ENCODE measurements around the gene SLC12A7.

SLC12A7 gene

GRCh38 chr5:1011741-1012312 is 100.0 kb downstream of the SLC12A7 start:
- no peak for DNase-seq (ENCODE audit: low read depth)
- H3K4me3 ChIP-seq (replicated peaks; ENCODE audit: low read depth, low read length), result no peak overlapping the region
- TF ChIP-seq, protein P1, sequence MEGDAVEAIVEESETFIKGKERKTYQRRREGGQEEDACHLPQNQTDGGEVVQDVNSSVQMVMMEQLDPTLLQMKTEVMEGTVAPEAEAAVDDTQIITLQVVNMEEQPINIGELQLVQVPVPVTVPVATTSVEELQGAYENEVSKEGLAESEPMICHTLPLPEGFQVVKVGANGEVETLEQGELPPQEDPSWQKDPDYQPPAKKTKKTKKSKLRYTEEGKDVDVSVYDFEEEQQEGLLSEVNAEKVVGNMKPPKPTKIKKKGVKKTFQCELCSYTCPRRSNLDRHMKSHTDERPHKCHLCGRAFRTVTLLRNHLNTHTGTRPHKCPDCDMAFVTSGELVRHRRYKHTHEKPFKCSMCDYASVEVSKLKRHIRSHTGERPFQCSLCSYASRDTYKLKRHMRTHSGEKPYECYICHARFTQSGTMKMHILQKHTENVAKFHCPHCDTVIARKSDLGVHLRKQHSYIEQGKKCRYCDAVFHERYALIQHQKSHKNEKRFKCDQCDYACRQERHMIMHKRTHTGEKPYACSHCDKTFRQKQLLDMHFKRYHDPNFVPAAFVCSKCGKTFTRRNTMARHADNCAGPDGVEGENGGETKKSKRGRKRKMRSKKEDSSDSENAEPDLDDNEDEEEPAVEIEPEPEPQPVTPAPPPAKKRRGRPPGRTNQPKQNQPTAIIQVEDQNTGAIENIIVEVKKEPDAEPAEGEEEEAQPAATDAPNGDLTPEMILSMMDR (IDR thresholded peaks at IDR 0.05; ENCODE audit: low read length, missing control alignments), result no peak

DNA sequence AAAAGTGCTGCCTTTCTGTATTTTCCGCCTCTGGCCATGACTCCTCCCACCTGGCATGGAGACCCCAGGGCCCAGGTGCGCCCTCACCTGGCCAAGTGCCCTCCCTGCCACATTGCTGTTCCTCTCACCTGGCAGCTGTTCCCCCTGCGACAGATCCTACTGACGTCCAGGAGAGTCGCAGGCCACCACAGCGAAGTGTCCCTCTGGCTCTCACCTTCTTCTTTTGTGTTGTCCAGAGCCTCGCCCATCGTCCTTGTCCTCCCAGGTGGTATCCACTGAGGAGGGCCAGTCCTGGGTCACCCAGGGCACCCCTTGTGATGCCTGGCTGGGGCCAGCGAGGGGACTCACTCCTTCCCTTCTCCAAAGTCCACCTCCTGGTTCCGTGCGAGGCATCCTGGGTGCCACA is 100.6 kb downstream of the SLC12A7 start:
- no peak overlapping the region for H3K4me3 ChIP-seq (replicated peaks; ENCODE audit: low read depth, low read length)
- TF ChIP-seq, protein P1 (IDR thresholded peaks at IDR 0.05; ENCODE audit: low read length, missing control alignments), result peak; percentile 16
- no peak for DNase-seq (ENCODE audit: low read depth)

DNA sequence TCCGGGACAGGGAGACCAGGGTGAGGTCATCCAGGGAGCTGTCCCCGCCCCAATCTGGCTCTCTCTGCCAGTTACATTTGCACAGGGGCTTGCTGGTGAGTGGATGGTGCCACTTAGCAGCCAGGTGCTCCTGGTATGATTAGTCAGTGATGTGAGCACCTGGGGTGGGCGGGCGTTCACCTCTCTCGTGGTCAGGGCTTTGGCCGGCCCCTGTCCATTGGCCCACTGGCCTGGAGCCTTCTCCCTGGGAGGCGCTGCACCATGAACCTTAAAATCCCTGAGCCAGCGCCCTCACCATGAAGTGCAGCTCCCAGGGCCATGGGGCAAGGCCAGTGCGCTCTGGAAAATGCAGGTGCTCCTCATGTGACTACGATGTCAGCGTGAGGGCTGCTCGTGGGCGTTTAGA is 101.2 kb downstream of the SLC12A7 start:
- TF ChIP-seq, protein P1 (IDR thresholded peaks at IDR 0.05; ENCODE audit: low read length, missing control alignments), result no peak

DNA sequence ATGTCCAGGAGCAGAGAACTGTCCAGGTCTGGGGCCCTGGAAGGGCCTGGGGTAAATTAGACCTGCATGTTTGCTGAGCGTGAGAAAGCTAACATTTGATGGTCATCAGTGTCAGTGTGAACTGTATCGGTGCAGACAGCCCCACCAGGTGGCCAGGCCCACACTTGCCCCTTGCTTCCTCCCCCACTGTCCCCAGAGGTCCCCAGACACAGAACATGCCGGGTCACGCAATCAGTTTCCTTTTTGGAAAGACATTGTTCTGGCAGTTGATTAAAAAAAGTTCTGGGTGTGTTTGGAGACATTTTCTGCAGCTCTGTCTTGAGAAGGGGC is 101.7 kb downstream of the SLC12A7 start:
- TF ChIP-seq, protein P1 (IDR thresholded peaks at IDR 0.05; ENCODE audit: low read length, missing control alignments), result peak; percentile 13
- H3K4me3 ChIP-seq (replicated peaks; ENCODE audit: low read depth, low read length), result peak overlapping the region; percentile 57
- DNase-seq (ENCODE audit: low read depth), result no peak

More for the DNA sequence above, 101.2 kb downstream of the SLC12A7 start:
- DNase-seq (ENCODE audit: low read depth), result no peak
- peak overlapping the region; percentile 57 for H3K4me3 ChIP-seq (replicated peaks; ENCODE audit: low read depth, low read length)

DNA sequence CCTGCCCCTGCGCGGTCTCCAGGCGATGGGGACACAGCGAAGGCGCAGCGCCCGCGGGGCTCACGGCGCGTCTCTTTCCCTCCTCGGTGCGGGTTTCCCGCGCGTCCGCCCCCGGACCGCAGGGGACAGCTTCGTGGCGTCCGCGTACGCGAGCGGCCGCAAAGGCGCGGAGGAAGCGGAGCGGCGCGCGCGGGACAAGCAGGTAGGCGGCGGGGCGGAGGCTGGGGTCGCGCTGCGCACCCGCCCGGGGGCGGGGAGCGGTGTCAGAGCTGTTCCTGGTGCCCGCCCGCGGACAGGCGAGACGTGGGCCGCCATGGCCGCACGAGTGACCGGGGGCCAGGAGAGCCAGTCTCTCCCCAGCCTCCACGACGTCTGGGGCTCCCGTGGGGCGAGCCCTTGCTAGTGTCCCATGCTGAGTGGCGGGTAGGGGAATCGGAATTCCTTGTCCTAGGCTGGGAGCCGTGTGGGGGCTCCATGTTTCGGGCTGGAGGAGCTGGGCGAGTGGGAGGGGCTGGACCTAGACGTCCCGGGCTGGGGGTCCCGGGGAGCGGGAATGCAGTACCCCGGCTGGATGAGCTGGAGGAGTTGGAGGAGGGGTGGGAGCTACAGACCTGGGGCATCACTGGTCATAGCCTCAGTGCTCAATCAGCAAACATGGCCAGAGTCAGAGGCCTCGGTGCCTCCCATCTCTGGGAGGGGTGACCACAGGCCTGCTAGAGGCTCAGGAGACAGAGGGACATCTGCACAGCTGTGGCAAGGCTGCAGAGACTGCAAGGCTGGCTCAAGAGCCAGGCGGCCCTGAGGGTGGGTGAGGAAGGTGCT is 102.3 kb downstream of the SLC12A7 start:
- DNase-seq (ENCODE audit: low read depth), result no peak
- peak overlapping the region; percentile 57 for H3K4me3 ChIP-seq (replicated peaks; ENCODE audit: low read depth, low read length)
- TF ChIP-seq, protein P1 (IDR thresholded peaks at IDR 0.05; ENCODE audit: low read length, missing control alignments), result no peak

DNA sequence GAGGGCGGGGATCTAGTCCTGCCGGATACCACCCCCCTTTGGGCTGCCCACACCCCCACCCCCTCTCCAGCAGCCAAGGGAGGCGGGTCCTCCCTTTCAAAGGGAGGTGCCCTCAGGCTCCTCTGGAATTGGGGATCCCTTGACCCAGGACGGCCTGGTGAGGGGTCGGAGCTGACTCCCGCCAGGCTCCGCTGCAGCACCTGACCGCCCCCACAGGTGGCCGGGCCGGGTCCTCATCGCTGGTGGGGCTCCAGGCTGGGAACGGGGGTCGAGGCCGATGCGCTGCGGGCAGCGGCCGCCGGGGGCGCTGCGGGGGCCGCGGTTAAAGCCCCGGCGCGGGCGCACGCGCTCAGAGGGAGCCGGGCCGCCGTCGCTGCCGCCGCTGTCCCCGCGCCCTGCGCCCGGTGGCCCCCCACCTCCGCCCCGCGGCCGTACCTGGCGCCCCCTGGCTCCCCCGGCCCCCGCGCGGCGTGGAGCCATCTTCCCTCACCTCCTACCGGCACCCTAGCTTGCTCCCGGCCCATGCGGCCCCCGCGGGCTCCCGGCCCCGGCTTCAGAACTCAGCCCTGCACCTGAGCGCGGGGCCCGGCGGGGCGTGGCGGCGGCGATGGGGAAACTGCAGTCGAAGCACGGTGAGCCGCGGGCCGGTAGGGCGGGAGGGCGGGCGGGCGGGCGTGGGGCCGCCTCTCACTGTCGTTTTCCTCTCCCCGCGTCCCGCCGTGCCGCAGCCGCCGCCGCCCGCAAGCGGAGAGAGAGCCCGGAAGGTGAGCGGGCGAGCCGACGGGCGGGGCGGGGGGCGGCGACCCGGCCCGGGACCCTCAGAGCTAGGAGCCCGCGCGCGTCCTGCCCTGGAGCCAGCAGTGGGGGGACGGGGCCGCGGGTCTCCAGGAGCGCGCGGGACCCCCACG is 103.2 kb downstream of the SLC12A7 start, which contains the start of gene NKD2:
Gene NKD2 (plus strand): TSS at position 352 of the 908 bp plus-strand sequence. CDS start 256 bp downstream, at position 608.
- no peak for DNase-seq (ENCODE audit: low read depth)

More for the DNA sequence above, 103.2 kb downstream of the SLC12A7 start, which contains the start of gene NKD2:
- H3K4me3 ChIP-seq (replicated peaks; ENCODE audit: low read depth, low read length), result peak within 1 kb of the TSS; percentile 57
- TF ChIP-seq, protein P1 (IDR thresholded peaks at IDR 0.05; ENCODE audit: low read length, missing control alignments), result peak; percentile 11
